ENCODE results near the gene MOK. TPM values are rescaled to one million over a fixed set of nuclear protein-coding genes. Genes with fewer than 3 reads are reported as not detected.

The MOK gene
- total RNA-seq, 4 donors from 2014 or later, result 13.0 to 25.4 (median 17.0) TPM

GRCh38 chr14:102181187-102181586, 123.8 kb downstream of the MOK start:
- DNase-seq (ENCODE audit: low spot score in 2 of 2), result no peak
- Histone ChIP-seq H3K27ac (no peak overlapping the region), H3K36me3 (no peaks in the 10 kb centered on the region), H3K4me3 (no peak overlapping the region), H3K4me1 (peaks cover 32% of the 10 kb centered on the region), H3K27me3 (no peaks in the 10 kb centered on the region), H3K9me3 (no peaks in the 10 kb centered on the region)
- TF ChIP-seq EP300 (IDR thresholded peaks at IDR 0.05), result no peak
- TF ChIP-seq POLR2AphosphoS5 (IDR thresholded peaks at IDR 0.05), result no peak
- TF ChIP-seq CTCF (IDR thresholded peaks at IDR 0.05), result no peak
- no peak for TF ChIP-seq POLR2A (IDR thresholded peaks at IDR 0.05)
- 62% methylated on average over 1 of the region's 1 CpG for WGBS

- no peaks in the 10 kb centered on the region for H3K36me3 ChIP-seq
- peaks cover 29% of the 10 kb centered on the region for H3K4me1 ChIP-seq
- H3K4me3 ChIP-seq, result no peak overlapping the region
- no peaks in the 10 kb centered on the region for H3K9me3 ChIP-seq
- no peaks in the 10 kb centered on the region for H3K27me3 ChIP-seq
- no peak for DNase-seq (ENCODE audit: low spot score in 2 of 2)
- no peak overlapping the region for H3K27ac ChIP-seq
- TF ChIP-seq CTCF (IDR thresholded peaks at IDR 0.05), result no peak
- no peak for TF ChIP-seq POLR2A (IDR thresholded peaks at IDR 0.05)
- no peak for TF ChIP-seq POLR2AphosphoS5 (IDR thresholded peaks at IDR 0.05)
- TF ChIP-seq EP300 (IDR thresholded peaks at IDR 0.05), result no peak
- WGBS, result 67% methylated on average over 7 of the region's 7 CpGs
These were observed 124.5 kb downstream of the MOK start for GRCh38 chr14:102180248-102180998.

Other genes starting within 250 kb of the MOK start
- gene HSP90AA1, start 218.1 kb downstream of the MOK start, total RNA-seq, result 100 to 1,000 TPM; 240 to 651 (median 430) TPM
- 10 to 100 TPM; 27.3 to 39.4 (median 33.0) TPM for gene WDR20, start 165.3 kb downstream of the MOK start, total RNA-seq
- 10 to 100 TPM in 3 of 4 donors, 1 to 10 TPM in 1; 9.2 to 41.0 (median 17.7) TPM for gene ZNF839, start 14.6 kb upstream of the MOK start, total RNA-seq
- 10 to 100 TPM; 28.3 to 35.1 (median 29.4) TPM for gene CINP, start 57.7 kb upstream of the MOK start, total RNA-seq
- 10 to 100 TPM; 12.1 to 22.6 (median 16.8) TPM for gene TECPR2, start 57.8 kb upstream of the MOK start, total RNA-seq
- 10 to 100 TPM; 48.4 to 60.1 (median 54.4) TPM for gene ANKRD9, start 204.6 kb upstream of the MOK start, total RNA-seq